Uterus (tissue), 4 donors: ENCODE results near the gene LLGL2. TPM values are rescaled to one million over a fixed set of nuclear protein-coding genes. Genes with fewer than 3 reads are reported as not detected.

ENCODE experiments used
- DNase-seq, 2 donors: peaks; one replicate each; pipeline ENCODE4 v3.0.0-alpha.2; 2019 to 2020
- H3K27ac ChIP-seq, 2 donors: fragments of 200-600 bp; sonication (generic); 1 replicate in 1 of 2; 2 replicates in 1 of 2; pipeline ENCODE4 v1.5.1; 2016 to 2018
- H3K27me3 ChIP-seq, 2 donors: fragments of 200-600 bp; sonication (generic); one replicate each; pipeline ENCODE4 v1.5.1; 2018 to 2019; ENCODE audit warnings: control low read depth in 1 of 2
- H3K36me3 ChIP-seq, 2 donors: fragments of 200-600 bp; sonication (generic); one replicate each; pipeline ENCODE4 v1.5.1; 2019; ENCODE audit warnings: control low read depth in 1 of 2
- H3K4me1 ChIP-seq, 2 donors: fragments of 200-600 bp; sonication (generic); one replicate each; pipeline ENCODE4 v1.5.1; 2018 to 2019; ENCODE audit warnings: control low read depth in 1 of 2
- H3K4me3 ChIP-seq, 2 donors: fragments of 200-600 bp; sonication (generic); 1 replicate in 1 of 2; 2 replicates in 1 of 2; pipeline ENCODE4 v1.5.1; 2018 to 2019; ENCODE audit warnings: mild to moderate bottlenecking in 1 of 2
- H3K9me3 ChIP-seq, 2 donors: fragments of 200-600 bp; sonication (generic); one replicate each; pipeline ENCODE4 v1.5.1; 2019; ENCODE audit warnings: control low read depth in 1 of 2
- POLR2A ChIP-seq, 2 donors: fragments of 450-650 bp; IDR thresholded peaks; one replicate each; pipeline ENCODE4 v1.6.1; 2016; ENCODE audit warnings: antibody characterized with exemption in 2 of 2, mild to moderate bottlenecking in 1 of 2, moderate library complexity in 1 of 2
- intact Hi-C: fragments of 100-400 bp; cut with DNase I; formaldehyde crosslinking; loops from one replicate; pipeline ENCODE4 v1.15.1; 2023; ENCODE audit warnings: low total_unique reads
- total RNA-seq, 4 donors: library from RNA; depleted of rRNA in 3 of 4; stranded (reverse); fragments of >200 nt in 3 of 4; gene quantifications; one replicate each; pipeline versions ENCODE4 v1.1.0 to v1.2.4, GENCODE V29; 2014 to 2023
- TF ChIP-seq, protein P1 (sequence below), 4 experiments: fragments of 200-600 bp in 2 of 4; fragments of 450-650 bp in 2 of 4; sonication (generic) in 2 of 4; IDR thresholded peaks; one replicate each; pipeline ENCODE4 v1.5.1; 2016 to 2019; ENCODE audit warnings: antibody characterized with exemption in 4 of 4, mild to moderate bottlenecking in 2 of 4, moderate library complexity in 1 of 4
- donor health status: DM: yes; HTN: yes; CAD: no.

The LLGL2 gene
- total RNA-seq, 4 donors from 2014 or later = 3.1 to 31.9 (median 14.0) TPM

DNA sequence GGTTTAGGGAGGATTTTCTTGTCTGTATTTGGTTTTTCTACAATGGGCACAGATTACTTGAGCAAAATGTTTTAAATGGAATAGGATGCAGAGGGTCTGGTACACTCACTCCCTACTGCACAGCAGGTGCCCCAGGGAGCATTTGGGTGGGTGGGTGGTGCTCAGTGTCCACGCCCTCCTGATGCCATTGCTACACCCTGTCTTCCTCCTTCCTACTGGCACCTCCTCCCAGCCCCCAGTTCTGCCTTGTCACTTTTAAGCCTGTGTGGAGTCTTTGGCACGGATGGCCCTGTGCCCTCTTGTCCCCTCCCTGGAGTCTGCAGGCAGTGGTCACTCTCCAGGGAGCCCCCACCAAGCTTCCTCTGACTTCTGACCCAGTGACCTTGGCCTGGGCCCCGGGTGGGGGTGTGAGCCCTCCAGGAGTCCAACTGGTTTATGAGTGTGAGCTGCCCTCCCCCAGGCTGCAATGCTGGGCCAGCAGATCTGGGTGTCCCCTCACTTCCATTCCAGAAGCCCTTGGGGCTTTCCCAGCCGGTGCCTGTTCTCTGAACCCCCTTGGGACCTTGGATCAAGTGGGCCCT lies 15.5 kb downstream of the LLGL2 start:
- no peaks in the 10 kb centered on the region for H3K27me3 ChIP-seq
- H3K4me3 ChIP-seq = no peak overlapping the region
- TF ChIP-seq, protein P1, sequence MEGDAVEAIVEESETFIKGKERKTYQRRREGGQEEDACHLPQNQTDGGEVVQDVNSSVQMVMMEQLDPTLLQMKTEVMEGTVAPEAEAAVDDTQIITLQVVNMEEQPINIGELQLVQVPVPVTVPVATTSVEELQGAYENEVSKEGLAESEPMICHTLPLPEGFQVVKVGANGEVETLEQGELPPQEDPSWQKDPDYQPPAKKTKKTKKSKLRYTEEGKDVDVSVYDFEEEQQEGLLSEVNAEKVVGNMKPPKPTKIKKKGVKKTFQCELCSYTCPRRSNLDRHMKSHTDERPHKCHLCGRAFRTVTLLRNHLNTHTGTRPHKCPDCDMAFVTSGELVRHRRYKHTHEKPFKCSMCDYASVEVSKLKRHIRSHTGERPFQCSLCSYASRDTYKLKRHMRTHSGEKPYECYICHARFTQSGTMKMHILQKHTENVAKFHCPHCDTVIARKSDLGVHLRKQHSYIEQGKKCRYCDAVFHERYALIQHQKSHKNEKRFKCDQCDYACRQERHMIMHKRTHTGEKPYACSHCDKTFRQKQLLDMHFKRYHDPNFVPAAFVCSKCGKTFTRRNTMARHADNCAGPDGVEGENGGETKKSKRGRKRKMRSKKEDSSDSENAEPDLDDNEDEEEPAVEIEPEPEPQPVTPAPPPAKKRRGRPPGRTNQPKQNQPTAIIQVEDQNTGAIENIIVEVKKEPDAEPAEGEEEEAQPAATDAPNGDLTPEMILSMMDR (IDR thresholded peaks at IDR 0.05) = no peak
- no peak for TF ChIP-seq POLR2A (IDR thresholded peaks at IDR 0.05)
- no peaks in the 10 kb centered on the region for H3K36me3 ChIP-seq
- intact Hi-C loops = no loop called here
- no peak overlapping the region for H3K27ac ChIP-seq
- DNase-seq = no peak
- no peaks in the 10 kb centered on the region for H3K4me1 ChIP-seq
- H3K9me3 ChIP-seq = no peaks in the 10 kb centered on the region

- Histone ChIP-seq H3K27ac (no peak overlapping the region), H3K4me1 (no peaks in the 10 kb centered on the region), H3K4me3 (no peak overlapping the region), H3K36me3 (no peaks in the 10 kb centered on the region), H3K27me3 (no peaks in the 10 kb centered on the region), H3K9me3 (no peaks in the 10 kb centered on the region)
- TF ChIP-seq, protein P1 (IDR thresholded peaks at IDR 0.05) = no peak
- no peak for TF ChIP-seq POLR2A (IDR thresholded peaks at IDR 0.05)
- DNase-seq = no peak
- intact Hi-C loops = no loop called here
These were observed 16.7 kb downstream of the LLGL2 start for GRCh38 chr17:75542229-75542628.

DNA sequence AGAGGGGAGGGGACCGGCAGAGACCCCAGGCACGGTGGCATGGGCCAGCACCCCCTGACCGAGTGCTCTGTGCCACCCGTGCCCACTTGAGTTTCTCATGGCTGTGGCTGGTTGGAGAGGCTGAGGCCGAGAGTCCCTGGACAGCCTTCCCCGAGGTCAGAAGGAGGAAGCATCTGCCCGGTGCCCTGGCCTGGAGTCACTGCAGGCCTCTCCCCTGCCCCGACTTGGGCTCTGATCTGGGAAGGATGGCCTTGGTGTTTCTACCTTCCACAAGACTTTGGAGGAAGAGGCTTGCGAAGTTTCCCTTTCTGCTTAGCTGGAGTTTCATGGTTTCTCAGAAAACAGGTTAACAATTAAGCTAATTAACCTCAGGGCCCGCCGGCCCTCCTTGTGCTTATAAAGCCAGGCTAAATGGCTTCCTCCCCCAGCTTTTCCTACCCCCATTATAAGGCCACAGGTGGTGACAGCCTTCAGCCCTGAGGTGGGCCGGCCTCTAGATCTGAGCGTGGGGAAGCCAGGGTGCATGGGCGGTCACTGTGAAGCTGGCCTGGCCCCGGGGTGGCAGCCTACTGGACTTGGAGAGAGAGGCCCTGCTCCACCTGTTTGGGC lies 17.3 kb downstream of the LLGL2 start:
- no peak for TF ChIP-seq POLR2A (IDR thresholded peaks at IDR 0.05)
- TF ChIP-seq, protein P1 (IDR thresholded peaks at IDR 0.05) = no peak
- intact Hi-C loops = no loop called here
- no peaks in the 10 kb centered on the region for H3K27me3 ChIP-seq
- no peaks in the 10 kb centered on the region for H3K4me1 ChIP-seq
- no peaks in the 10 kb centered on the region for H3K36me3 ChIP-seq
- no peak for DNase-seq
- H3K27ac ChIP-seq = no peak overlapping the region
- H3K4me3 ChIP-seq = no peak overlapping the region
- H3K9me3 ChIP-seq = no peaks in the 10 kb centered on the region

DNA sequence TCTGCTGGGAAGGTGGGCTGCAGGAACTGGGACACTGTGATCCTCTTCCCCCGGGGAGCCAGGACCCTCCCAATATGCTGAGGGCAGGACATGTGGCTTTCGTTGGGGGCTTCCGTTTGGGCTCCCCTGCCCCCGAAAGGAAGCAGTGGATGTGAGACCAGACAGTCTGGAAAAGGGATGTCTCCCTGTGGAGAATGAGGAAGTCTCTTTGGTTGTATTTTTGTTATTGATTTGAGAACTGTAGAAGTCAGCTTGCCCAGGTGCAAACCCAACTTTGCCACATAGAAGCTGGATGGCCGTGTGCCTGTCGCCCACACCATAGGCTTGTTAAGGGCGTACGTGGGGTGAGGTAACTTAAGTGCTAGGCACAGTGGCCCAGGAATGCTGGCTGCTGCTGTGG lies 18.8 kb downstream of the LLGL2 start:
- Histone ChIP-seq H3K4me3 (no peak overlapping the region), H3K9me3 (no peaks in the 10 kb centered on the region), H3K27me3 (no peaks in the 10 kb centered on the region), H3K4me1 (no peaks in the 10 kb centered on the region), H3K36me3 (no peaks in the 10 kb centered on the region), H3K27ac (no peak overlapping the region)
- no peak for TF ChIP-seq POLR2A (IDR thresholded peaks at IDR 0.05)
- TF ChIP-seq, protein P1 (IDR thresholded peaks at IDR 0.05) = no peak
- DNase-seq = no peak
- intact Hi-C loops = no loop called here

DNA sequence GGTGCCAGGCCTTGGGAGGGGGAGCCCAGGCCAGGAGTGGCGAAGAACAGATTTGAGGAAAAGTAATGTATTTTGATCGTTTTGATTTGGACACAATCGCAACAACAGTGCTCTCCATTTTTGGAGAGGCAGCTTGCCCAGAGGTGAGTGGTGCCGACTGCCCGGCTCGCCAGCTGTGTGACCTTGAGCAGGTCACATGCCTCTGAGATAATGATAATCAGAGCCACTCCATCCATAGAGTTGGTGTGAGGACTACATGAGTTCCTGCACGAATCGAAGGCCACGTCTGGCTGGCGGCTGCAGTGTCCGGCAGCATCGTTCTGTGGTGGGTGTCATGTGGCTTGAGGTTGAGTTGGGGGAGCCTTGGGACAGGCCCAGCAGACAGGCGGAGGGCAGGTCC lies 20.7 kb downstream of the LLGL2 start:
- no peaks in the 10 kb centered on the region for H3K36me3 ChIP-seq
- no peaks in the 10 kb centered on the region for H3K4me1 ChIP-seq
- no peaks in the 10 kb centered on the region for H3K9me3 ChIP-seq
- no peak for TF ChIP-seq POLR2A (IDR thresholded peaks at IDR 0.05)
- TF ChIP-seq, protein P1 (IDR thresholded peaks at IDR 0.05) = no peak
- no peak overlapping the region for H3K4me3 ChIP-seq
- H3K27ac ChIP-seq = no peak overlapping the region
- intact Hi-C loops = no loop called here
- no peaks in the 10 kb centered on the region for H3K27me3 ChIP-seq
- no peak for DNase-seq
